GM12878 (cell line): ENCODE data around the gene PMM2. TPM values are rescaled to one million over a fixed set of nuclear protein-coding genes. Genes with fewer than 3 reads are reported as not detected.
"Not testable (repeated sequence)": the region's sequence is repeated elsewhere in the genome, so short reads cannot be mapped to it uniquely, and the experiment has no call there.

ENCODE experiments used
- ATAC-seq: fragments of 200-7000 bp; cut with Tn5 transposase; 3 replicates; pipeline ENCODE4 v1.9.1; 2020; ENCODE audit warnings: mild to moderate bottlenecking, moderate library complexity
- BruUV-seq: library from RNA; stranded (reverse); fragments of 400-500 nt; replicated peaks from 2 replicates; lab custom pipeline; 2021; lab: Mats Ljungman, UMichigan
- CTCF ChIA-PET: fragments of 300-600 bp; sonication (Branson Sonifier 250); formaldehyde crosslinking; extraction: SDS; loops from one replicate; lab custom pipeline; 2021; ENCODE audit warnings: inconsistent platforms; lab: Yijun Ruan, JAX
- POLR2A ChIA-PET: fragments of 350-600 bp; formaldehyde crosslinking; extraction: SDS; loops from one replicate; lab custom pipeline; 2021; ENCODE audit warnings: inconsistent platforms; lab: Charles Lee
- RAD21 ChIA-PET: fragments of 300-600 bp; sonication (Branson Sonifier 250); formaldehyde crosslinking; loops from one replicate; lab custom pipeline; 2023; ENCODE audit warnings: antibody characterized with exemption; ENCODE audit not compliant: unreplicated experiment; lab: Charles Lee
- SMC1A ChIA-PET: fragments of 300-600 bp; sonication (Branson Sonifier 250); formaldehyde crosslinking; loops from one replicate; lab custom pipeline; 2023; ENCODE audit not compliant: unreplicated experiment, uncharacterized antibody; lab: Charles Lee
- DNase-seq: peaks from one replicate; pipeline ENCODE4 v3.0.0-alpha.2; 2011; ENCODE audit warnings: low read depth, low spot score
- FAIRE-seq: peaks from 3 replicates; lab custom pipeline; 2011; peaks lifted over from hg19 to GRCh38; lab: Jason Lieb, UNC
- H2AFZ ChIP-seq: 2 replicates; pipeline ENCODE4 v1.6.0; 2011; ENCODE audit warnings: low read depth, low read length, control low read depth; ENCODE audit not compliant: control insufficient read depth
- H3K27ac ChIP-seq: 2 replicates; pipeline ENCODE4 v1.5.1; 2011; ENCODE audit warnings: control low read depth; ENCODE audit not compliant: control insufficient read depth, insufficient read depth
- H3K27me3 ChIP-seq, 2 experiments: replicated peaks in 1 of 2; 2 replicates each; pipeline versions ENCODE4 v1.6.0 to v1.6.1; 2011; ENCODE audit warnings: low read length in 1 of 2; ENCODE audit not compliant: control insufficient read depth in 2 of 2, insufficient read depth in 2 of 2
- H3K36me3 ChIP-seq, 2 experiments: 2 replicates each; pipeline ENCODE4 v1.5.1; 2011; ENCODE audit warnings: low read length in 1 of 2; ENCODE audit not compliant: control insufficient read depth in 2 of 2, insufficient read depth in 2 of 2
- H3K4me1 ChIP-seq: 2 replicates; pipeline ENCODE4 v1.6.1; 2011; ENCODE audit warnings: mild to moderate bottlenecking, low read length, moderate library complexity, mixed read lengths; ENCODE audit not compliant: control insufficient read depth, insufficient read depth
- H3K4me2 ChIP-seq: 2 replicates; pipeline ENCODE4 v1.6.0; 2011; ENCODE audit warnings: control low read depth; ENCODE audit not compliant: control insufficient read depth, insufficient read depth
- H3K4me3 ChIP-seq: fragments of 200-600 bp; sonication (generic); 2 replicates; pipeline ENCODE4 v1.5.1; 2016
- H3K79me2 ChIP-seq: 2 replicates; pipeline ENCODE4 v1.6.0; 2011; ENCODE audit warnings: low read length; ENCODE audit not compliant: control insufficient read depth, insufficient read depth
- H3K9ac ChIP-seq: 2 replicates; pipeline ENCODE4 v1.8.0; 2011; ENCODE audit warnings: low read length, control low read depth, mixed read lengths; ENCODE audit not compliant: control insufficient read depth, insufficient read depth
- H3K9me3 ChIP-seq: replicated peaks from 3 replicates; pipeline ENCODE4 v1.5.1; 2011; ENCODE audit warnings: mild to moderate bottlenecking, low read length; ENCODE audit not compliant: control insufficient read depth, insufficient read depth
- H4K20me1 ChIP-seq: 2 replicates; pipeline ENCODE4 v1.6.0; 2011; ENCODE audit not compliant: control insufficient read depth, insufficient read depth
- BACH1 ChIP-seq: fragments of 450-650 bp; IDR thresholded peaks from 2 replicates; pipeline ENCODE4 v1.6.1; 2017; ENCODE audit warnings: mild to moderate bottlenecking, borderline replicate concordance
- GABPA ChIP-seq: IDR thresholded peaks from 2 replicates; pipeline ENCODE4 v1.6.1; 2014; ENCODE audit warnings: antibody characterized with exemption, low read depth, mild to moderate bottlenecking, inconsistent platforms
- HDAC2 ChIP-seq: fragments of 200-600 bp; sonication (generic); IDR thresholded peaks from 2 replicates; pipeline ENCODE4 v1.6.1; 2017
- IKZF2 ChIP-seq, 2 experiments: fragments of 450-650 bp; IDR thresholded peaks; 2 replicates each; pipeline ENCODE4 v1.6.1; 2017; ENCODE audit warnings: mild to moderate bottlenecking in 2 of 2, moderate library complexity in 2 of 2
- MXI1 ChIP-seq: fragments of 150-350 bp; IDR thresholded peaks from 2 replicates; pipeline ENCODE4 v1.6.1; 2011; ENCODE audit warnings: low read depth, mild to moderate bottlenecking, inconsistent platforms, low read length, improper control_type of control experiment
- RAD51 ChIP-seq: fragments of 450-650 bp; IDR thresholded peaks from 2 replicates; pipeline ENCODE4 v1.6.1; 2016; ENCODE audit warnings: moderate library complexity, mild to moderate bottlenecking, inconsistent platforms
- WRNIP1 ChIP-seq: IDR thresholded peaks from 2 replicates; pipeline ENCODE4 v1.6.1; 2011; ENCODE audit warnings: low read depth, low read length, improper control_type of control experiment, borderline replicate concordance
- WGBS: methylation state at CpG from one replicate; pipeline ENCODE4 v1.1.6; 2016; ENCODE audit warnings: low lambda C conversion rate; ENCODE audit not compliant: insufficient replicate concordance, insufficient coverage; ENCODE audit errors: missing lambda C conversion rate; 5-methylcytosine and 5-hydroxymethylcytosine counted together
- in situ Hi-C: fragments of 300-500 bp; cut with MboI; formaldehyde crosslinking; loops from 9 replicates; pipeline ENCODE4 v1.14.3; 2018; ENCODE audit warnings: mixed read lengths
- intact Hi-C: fragments of 100-400 bp; cut with micrococcal nuclease; formaldehyde crosslinking; loops from one replicate; pipeline ENCODE4 v1.14.2; 2022; ENCODE audit not compliant: unreplicated experiment
- polyA plus RNA-seq, 11 experiments: library from polyadenylated mRNA; depleted of rRNA in 4 of 11; unstranded in 6 of 11; stranded (reverse) in 5 of 11; fragments of >200 nt; fragmentation: Nextera tagmentation in 4 of 11; fragmentation: Illumina TruSeq in 1 of 11; extraction: Ambion mirVana in 4 of 11; extraction: Trizol in 1 of 11; gene quantifications; 1 replicate in 1 of 11; 2 replicates in 10 of 11; pipeline versions ENCODE4 v1.2.1 to v1.2.3, GENCODE V29; 2011 to 2016; ENCODE audit warnings: inconsistent platforms in 2 of 11, missing spikeins in 2 of 11, low read depth in 1 of 11
- total RNA-seq, 4 experiments: library from RNA; depleted of rRNA in 3 of 4; stranded (reverse); fragments of >200 nt in 3 of 4; fragmentation: Illumina TruSeq in 1 of 4; extraction: Trizol in 1 of 4; gene quantifications; 2 replicates each; pipeline versions ENCODE4 v1.2.1 to v1.2.3, GENCODE V29; 2013 to 2021

Gene PMM2
- total and polyA plus RNA-seq, 10 of the 15 experiments (the other 5 are each of a cell fraction or from before 2014, with no cell fraction given), result 22.6 to 69.4 (median 52.3) TPM

- WGBS, result 71% methylated on average over 7 of the region's 7 CpGs
- H3K9me3 ChIP-seq, H3K4me3 ChIP-seq, ATAC-seq, H3K9ac ChIP-seq, H3K4me2 ChIP-seq, in situ Hi-C loops, BruUV-seq, DNase-seq, H3K36me3 ChIP-seq, H3K27me3 ChIP-seq, H3K27ac ChIP-seq, H3K79me2 ChIP-seq, intact Hi-C loops, SMC1A ChIA-PET, FAIRE-seq, H4K20me1 ChIP-seq, RAD21 ChIA-PET, POLR2A ChIA-PET, H2AFZ ChIP-seq: not testable (repeated sequence)
- H3K4me1 ChIP-seq, result peaks cover 23% of the 10 kb centered on the region
- CTCF ChIA-PET, result interaction anchor here (0.9 kb wide), 1 partner anchor 16 kb away, joined by 3 read pairs; no protein-coding TSS in a partner anchor
These were observed 77.7 kb downstream of the PMM2 start for GRCh38 chr16:8875317-8875716.

- ATAC-seq (no peak), FAIRE-seq (no peak)
- H3K27me3 ChIP-seq, result no peaks in the 10 kb centered on the region
These were observed 80.4 kb downstream of the PMM2 start for GRCh38 chr16:8877894-8878522.

More at GRCh38 chr16:8877894-8878522, 80.4 kb downstream of the PMM2 start:
- H3K4me3 ChIP-seq, result no peak overlapping the region
- no peaks in the 10 kb centered on the region for H3K79me2 ChIP-seq
- H3K9ac ChIP-seq, result no peak overlapping the region
- TF ChIP-seq WRNIP1, result no peak
- no peak for TF ChIP-seq RAD51
- no peak for TF ChIP-seq IKZF2 (IDR thresholded peaks at IDR 0.05)
- TF ChIP-seq BACH1, result no peak
- no peak for TF ChIP-seq HDAC2
- TF ChIP-seq MXI1, result no peak
- no peak for TF ChIP-seq GABPA
- no peak overlapping the region for H2AFZ ChIP-seq
- H3K36me3 ChIP-seq, result no peaks in the 10 kb centered on the region
- no peaks in the 10 kb centered on the region for H4K20me1 ChIP-seq
- RAD21 ChIA-PET, result interaction anchor here (1.1 to 3.8 kb wide), 3 partner anchors 9 to 216 kb away, joined by 3 to 32 read pairs (median 3); partner anchors contain the start of gene CARHSP1
- BruUV-seq, result no TSS peak
- no peak for DNase-seq
- no peak overlapping the region for H3K27ac ChIP-seq
- CTCF ChIA-PET, result interaction anchor here (1.2 to 5.4 kb wide), 3 partner anchors 81 to 216 kb away, joined by 3 to 72 read pairs (median 13); partner anchors contain the start of genes PMM2 and TMEM186
- WGBS, result 42% methylated on average over 8 of the region's 8 CpGs
- H3K4me2 ChIP-seq, result no peak overlapping the region
- H3K9me3 ChIP-seq, result no peaks in the 10 kb centered on the region
- intact Hi-C loops (no loop called here), in situ Hi-C loops (no loop called here)
- SMC1A ChIA-PET, result interaction anchor here (2.4 to 5.6 kb wide), 3 partner anchors 13 to 305 kb away, joined by 6 to 37 read pairs (median 16); no protein-coding TSS in a partner anchor
- H3K4me1 ChIP-seq, result peaks cover 6% of the 10 kb centered on the region
- POLR2A ChIA-PET, result no interaction called here
